GM23338 (cell line): ENCODE data around the gene ZNRF1. TPM values are rescaled to one million over a fixed set of nuclear protein-coding genes. Genes with fewer than 3 reads are reported as not detected.

Source experiments
- ATAC-seq: fragments of 200-7000 bp; cut with Tn5 transposase; 3 replicates; pipeline ENCODE4 v1.9.1; 2020
- DNase-seq: peaks from one replicate; pipeline ENCODE4 v3.0.0-alpha.2; 2015; ENCODE audit warnings: low spot score
- H2AFZ ChIP-seq: fragments of 200-600 bp; sonication (generic); 2 replicates; pipeline ENCODE4 v1.8.0; 2016; ENCODE audit warnings: antibody characterized with exemption, mild to moderate bottlenecking, moderate library complexity
- H3F3A ChIP-seq: fragments of 200-600 bp; sonication (generic); replicated peaks from 2 replicates; pipeline ENCODE4 v1.8.0; 2017; ENCODE audit warnings: antibody characterized with exemption, mixed run types, low read depth
- H3K27ac ChIP-seq: fragments of 200-600 bp; sonication (generic); 2 replicates; pipeline ENCODE4 v1.6.1; 2016; ENCODE audit warnings: low read depth
- H3K27me3 ChIP-seq: fragments of 200-600 bp; sonication (generic); 2 replicates; pipeline ENCODE4 v1.8.0; 2016; ENCODE audit warnings: mild to moderate bottlenecking, mixed run types, moderate library complexity; ENCODE audit not compliant: insufficient read depth
- H3K36me3 ChIP-seq: fragments of 200-600 bp; sonication (generic); 2 replicates; pipeline ENCODE4 v1.8.0; 2016; ENCODE audit warnings: mild to moderate bottlenecking; ENCODE audit not compliant: insufficient read depth
- H3K4me1 ChIP-seq: fragments of 200-600 bp; sonication (generic); 2 replicates; pipeline ENCODE4 v1.8.0; 2016; ENCODE audit warnings: mild to moderate bottlenecking, moderate library complexity; ENCODE audit not compliant: insufficient read depth
- H3K4me2 ChIP-seq: fragments of 200-600 bp; sonication (generic); 2 replicates; pipeline ENCODE4 v1.7.1; 2017; ENCODE audit warnings: mixed run types
- H3K4me3 ChIP-seq: fragments of 200-600 bp; sonication (generic); 2 replicates; pipeline ENCODE4 v1.6.1; 2016; ENCODE audit warnings: mixed run types
- H3K79me2 ChIP-seq: fragments of 200-600 bp; sonication (generic); replicated peaks from 2 replicates; pipeline ENCODE4 v1.8.0; 2017; ENCODE audit warnings: mild to moderate bottlenecking; ENCODE audit not compliant: insufficient read depth
- H3K9me2 ChIP-seq: fragments of 200-600 bp; sonication (generic); 2 replicates; pipeline ENCODE4 v1.8.0; 2017; ENCODE audit not compliant: insufficient read depth
- H4K20me1 ChIP-seq: fragments of 200-600 bp; sonication (generic); replicated peaks from 2 replicates; pipeline ENCODE4 v1.8.0; 2017; ENCODE audit warnings: mild to moderate bottlenecking; ENCODE audit not compliant: insufficient read depth
- H3K27ac Mint-ChIP-seq: 2 replicates; pipeline ENCODE4 v1.8.0; 2020; ENCODE audit warnings: inconsistent platforms, mild to moderate bottlenecking, moderate library complexity, mixed read lengths
- H3K27me3 Mint-ChIP-seq: 3 replicates; pipeline ENCODE4 v1.8.0; 2022; ENCODE audit warnings: low read depth, mild to moderate bottlenecking, moderate library complexity, mixed read lengths, inconsistent platforms; ENCODE audit not compliant: insufficient read depth, poor library complexity
- H3K36me3 Mint-ChIP-seq: 3 replicates; pipeline ENCODE4 v1.8.0; 2021; ENCODE audit warnings: low read depth, mild to moderate bottlenecking, inconsistent platforms, moderate library complexity, mixed read lengths
- H3K4me1 Mint-ChIP-seq: 3 replicates; pipeline ENCODE4 v1.8.0; 2020; ENCODE audit warnings: mild to moderate bottlenecking, inconsistent platforms, mixed read lengths
- H3K4me3 Mint-ChIP-seq: 3 replicates; pipeline ENCODE4 v1.8.0; 2021; ENCODE audit warnings: moderate library complexity, mild to moderate bottlenecking, inconsistent platforms, mixed read lengths
- H3K9me3 Mint-ChIP-seq: 3 replicates; pipeline ENCODE4 v1.8.0; 2020; ENCODE audit warnings: moderate library complexity, mild to moderate bottlenecking, inconsistent platforms, mixed read lengths
- CREB1 ChIP-seq: fragments of 250-450 bp; sonication (Bioruptor Pico); IDR thresholded peaks from 2 replicates; pipeline ENCODE4 v1.5.0; 2020; ENCODE audit warnings: low read depth, mild to moderate bottlenecking, moderate library complexity
- CTCF ChIP-seq, 2 experiments: fragments of 200-600 bp in 1 of 2; sonication (generic) in 1 of 2; conservative IDR thresholded peaks; 2 replicates each; pipeline versions ENCODE4 v1.5.1 to v1.6.1; 2016 to 2017; ENCODE audit warnings: antibody characterized with exemption in 2 of 2, low read depth in 2 of 2, mild to moderate bottlenecking in 2 of 2, moderate library complexity in 1 of 2
- ETS1 ChIP-seq: IDR thresholded peaks from 2 replicates; pipeline ENCODE4 v1.6.1; 2016; ENCODE audit warnings: antibody characterized with exemption
- EZH2 ChIP-seq: fragments of 200-600 bp; sonication (generic); IDR thresholded peaks from one replicate; pipeline ENCODE4 v1.8.0; 2017; ENCODE audit warnings: antibody characterized with exemption, mild to moderate bottlenecking, low read depth; ENCODE audit not compliant: unreplicated experiment
- NANOG ChIP-seq: IDR thresholded peaks from 2 replicates; pipeline ENCODE4 v1.6.1; 2016; ENCODE audit warnings: antibody characterized with exemption, borderline replicate concordance
- REST ChIP-seq: IDR thresholded peaks from one replicate; pipeline ENCODE4 v1.6.1; 2018; ENCODE audit warnings: antibody characterized with exemption; ENCODE audit not compliant: unreplicated experiment
- ZNF331 ChIP-seq: fragments of 250-450 bp; sonication (Bioruptor Pico); IDR thresholded peaks from 2 replicates; pipeline ENCODE4 v1.5.0; 2020; ENCODE audit warnings: low read depth, mild to moderate bottlenecking, moderate library complexity
- ZNF462 ChIP-seq: fragments of 250-450 bp; sonication (Bioruptor Pico); IDR thresholded peaks from 2 replicates; pipeline ENCODE4 v1.5.0; 2020; ENCODE audit warnings: mild to moderate bottlenecking, moderate library complexity
- polyA plus RNA-seq: library from polyadenylated mRNA; unstranded; fragments of >200 nt; fragmentation: Nextera tagmentation; extraction: Ambion mirVana; gene quantifications from 2 replicates; pipeline ENCODE4 v1.2.1, GENCODE V29; 2016
- total RNA-seq: library from RNA; depleted of rRNA; stranded (reverse); fragments of >200 nt; shearing (Covaris generic); gene quantifications from 2 replicates; pipeline ENCODE4 v1.2.3, GENCODE V29; 2014

The ZNRF1 gene
- total and polyA plus RNA-seq, 2 experiments from 2014 or later = 22.4 to 42.1 TPM

- no peak for TF ChIP-seq ETS1
- TF ChIP-seq CTCF (conservative IDR thresholded peaks at IDR 0.05; ENCODE audit: low read depth in 2 of 2) = no peak
These were observed 75.5 kb downstream of the ZNRF1 start (continued) for GRCh38 chr16:75074304-75074793.

GRCh38 chr16:75074920-75075687 is 76.3 kb downstream of the ZNRF1 start:
- Histone ChIP-seq H2AFZ (no peak overlapping the region), H3K27ac (no peak overlapping the region), H3K4me3 (no peak overlapping the region), H3F3A (no peaks in the 10 kb centered on the region), H3K79me2 (peaks cover 94% of the 10 kb centered on the region), H4K20me1 (peaks cover 38% of the 10 kb centered on the region), H3K9me2 (0 out of 2 replicates have a peak, but pooled peaks cover 8% of the 10 kb centered on the region), H3K36me3 (no peaks in the 10 kb centered on the region), H3K4me1 (peaks cover 27% of the 10 kb centered on the region), H3K27me3 (no peaks in the 10 kb centered on the region), H3K4me2 (no peak overlapping the region)
- peaks cover 40% of the 10 kb centered on the region for H3K4me1 Mint-ChIP-seq
- ATAC-seq (no peak; the same call in 2 of the 3 replicates), DNase-seq (no peak)
- no peaks in the 10 kb centered on the region; the same call in 2 of the 3 replicates for H3K9me3 Mint-ChIP-seq
- peaks cover 2% of the 10 kb centered on the region for H3K27me3 Mint-ChIP-seq
- H3K27ac Mint-ChIP-seq = no peak overlapping the region
- H3K4me3 Mint-ChIP-seq = no peak overlapping the region
- peaks cover 9% of the 10 kb centered on the region for H3K36me3 Mint-ChIP-seq
- TF ChIP-seq NANOG (no peak), ETS1 (no peak), REST (no peak), CREB1 (CRISPR knock-in tag) (no peak), ZNF331 (CRISPR knock-in tag) (no peak), ZNF462 (CRISPR knock-in tag) (no peak), EZH2 (no peak)
